Dendritic cell treated with granulocyte-macrophage colony-stimulating factor and Interleukin-4, amounts not matched to agents 40 ng/mL and 50 ng/mL, for 4 days (primary cell): ENCODE measurements around the gene ACADL.

Source experiments
- H3K27ac Mint-ChIP-seq: one replicate; pipeline ENCODE4 v1.8.0; 2022; ENCODE audit warnings: mild to moderate bottlenecking, mixed read lengths
- H3K27me3 Mint-ChIP-seq: one replicate; pipeline ENCODE4 v1.8.0; 2022; ENCODE audit warnings: mild to moderate bottlenecking, mixed read lengths
- H3K36me3 Mint-ChIP-seq: one replicate; pipeline ENCODE4 v1.8.0; 2022; ENCODE audit warnings: low read depth, mixed read lengths
- H3K4me1 Mint-ChIP-seq: one replicate; pipeline ENCODE4 v1.8.0; 2022; ENCODE audit warnings: low read depth, mixed read lengths
- H3K4me3 Mint-ChIP-seq: one replicate; pipeline ENCODE4 v1.8.0; 2022; ENCODE audit warnings: mild to moderate bottlenecking, moderate library complexity, mixed read lengths
- H3K9me3 Mint-ChIP-seq: one replicate; pipeline ENCODE4 v1.8.0; 2022; ENCODE audit warnings: mixed read lengths
- intact Hi-C: fragments of 100-400 bp; cut with micrococcal nuclease; formaldehyde crosslinking; loops from one replicate; pipeline ENCODE4 v1.15.0; 2022

The ACADL gene

DNA sequence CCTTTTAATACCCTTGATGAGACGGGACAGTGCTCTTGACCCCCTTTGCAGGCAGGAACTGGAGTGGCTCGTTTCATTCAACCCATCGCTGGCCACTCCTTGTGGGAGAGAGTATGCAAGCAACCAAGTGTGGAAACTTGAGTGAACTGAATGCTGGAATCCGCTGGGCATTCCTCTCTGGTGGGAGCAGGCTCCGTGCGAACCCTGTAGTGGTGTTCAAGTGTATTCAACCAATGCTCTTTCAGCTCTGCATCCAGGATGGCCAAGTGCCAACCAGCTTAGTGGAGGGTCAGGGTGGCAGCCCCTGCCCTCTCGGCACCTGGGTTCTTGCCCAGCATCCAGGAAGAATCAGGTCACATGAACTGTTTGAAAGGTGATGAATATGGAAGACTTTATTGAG is 3.3 kb upstream of the ACADL start:
- H3K4me1 Mint-ChIP-seq: peaks cover 7% of the 10 kb centered on the region
- H3K27ac Mint-ChIP-seq: no peak overlapping the region
- peaks cover 30% of the 10 kb centered on the region for H3K27me3 Mint-ChIP-seq
- H3K4me3 Mint-ChIP-seq: no peak overlapping the region
- H3K36me3 Mint-ChIP-seq: no peaks in the 10 kb centered on the region
- H3K9me3 Mint-ChIP-seq: no peaks in the 10 kb centered on the region
- intact Hi-C loops: no loop called here

DNA sequence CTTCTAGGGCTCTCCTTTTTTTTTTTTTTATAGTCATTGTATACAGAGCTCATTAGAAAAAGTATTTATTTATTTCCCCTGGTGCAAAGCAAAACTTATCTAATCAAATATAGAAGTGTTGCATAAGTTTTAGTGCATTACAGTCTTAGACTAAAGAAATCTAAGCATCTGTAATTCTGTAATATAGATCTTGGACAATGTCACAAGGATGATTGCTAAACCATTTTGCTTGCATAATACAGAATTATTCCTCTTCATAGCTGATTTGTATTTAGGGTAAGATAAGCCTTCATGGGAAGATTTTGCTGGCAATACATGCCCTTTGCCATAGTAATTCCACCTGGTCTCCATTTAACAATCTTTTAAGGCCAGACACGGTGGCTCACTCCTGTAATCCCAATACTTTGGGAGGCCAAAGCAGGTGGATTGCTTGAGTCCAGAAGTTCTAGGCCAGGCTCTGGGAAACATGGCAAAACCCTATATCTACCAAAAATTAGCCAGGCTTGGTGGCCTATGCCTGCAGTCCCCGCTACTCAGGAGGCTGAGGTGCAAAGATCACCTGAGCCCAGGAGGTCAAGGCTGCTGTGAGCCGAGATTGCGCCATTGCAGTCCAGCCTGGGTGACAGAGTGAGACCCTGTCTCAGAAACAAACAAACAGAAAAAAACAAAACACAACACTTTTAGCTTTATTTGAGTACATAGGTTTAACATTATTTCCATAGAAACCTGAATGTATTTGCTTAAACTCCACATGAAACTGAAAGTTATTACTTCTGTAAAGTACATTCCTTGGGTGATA is 2.2 kb upstream of the ACADL start:
- Mint-ChIP-seq H3K4me1 (peaks cover 7% of the 10 kb centered on the region), H3K9me3 (no peaks in the 10 kb centered on the region), H3K27me3 (peaks cover 36% of the 10 kb centered on the region), H3K4me3 (no peak overlapping the region), H3K36me3 (no peaks in the 10 kb centered on the region), H3K27ac (no peak overlapping the region)
- intact Hi-C loops: no loop called here

DNA sequence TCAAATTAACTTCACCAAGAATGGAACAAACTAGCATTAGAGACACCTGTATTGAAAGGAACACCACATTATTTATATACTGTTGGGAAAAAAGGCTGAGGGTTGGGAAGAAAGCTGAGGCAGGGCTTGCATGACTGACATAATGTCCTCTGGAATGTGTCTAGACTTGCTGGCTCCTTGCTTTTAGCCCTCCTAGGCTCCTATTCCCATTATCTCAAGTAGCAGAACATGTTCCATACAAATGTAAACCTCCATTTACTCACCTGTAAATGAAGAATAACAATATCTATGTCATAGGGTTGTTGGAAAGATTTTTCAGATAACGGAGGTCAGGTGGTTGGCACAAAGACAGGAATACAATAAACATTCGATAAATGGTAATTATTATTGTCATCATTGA is 976 bp upstream of the ACADL start:
- no peaks in the 10 kb centered on the region for H3K9me3 Mint-ChIP-seq
- intact Hi-C loops: no loop called here
- H3K27ac Mint-ChIP-seq: no peak overlapping the region
- no peak overlapping the region for H3K4me3 Mint-ChIP-seq
- no peaks in the 10 kb centered on the region for H3K36me3 Mint-ChIP-seq
- H3K4me1 Mint-ChIP-seq: peaks cover 7% of the 10 kb centered on the region
- peaks cover 45% of the 10 kb centered on the region for H3K27me3 Mint-ChIP-seq

DNA sequence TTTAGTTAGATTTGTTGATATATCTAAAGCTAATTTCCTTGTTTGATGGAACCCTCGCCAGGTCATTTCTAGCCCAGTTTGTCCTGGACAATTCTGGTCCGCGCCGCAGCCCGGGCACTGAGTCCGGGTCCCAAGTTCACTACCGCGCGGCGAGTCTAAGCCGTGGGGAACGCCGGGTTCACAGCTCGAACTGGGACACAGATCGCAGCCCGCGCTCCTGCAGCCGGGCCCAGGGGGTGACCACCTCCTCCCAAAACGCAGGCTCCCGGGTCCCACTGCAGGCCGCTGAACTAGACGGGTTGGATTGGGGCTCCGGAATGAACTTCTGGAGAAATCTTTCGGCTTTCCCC is 681 bp downstream of the ACADL start:
- intact Hi-C loops: no loop called here
- peaks cover 7% of the 10 kb centered on the region for H3K4me1 Mint-ChIP-seq
- H3K27ac Mint-ChIP-seq: no peak overlapping the region
- peak overlapping the region; percentile 27 for H3K4me3 Mint-ChIP-seq
- no peaks in the 10 kb centered on the region for H3K36me3 Mint-ChIP-seq
- no peaks in the 10 kb centered on the region for H3K9me3 Mint-ChIP-seq
- H3K27me3 Mint-ChIP-seq: peaks cover 45% of the 10 kb centered on the region

DNA sequence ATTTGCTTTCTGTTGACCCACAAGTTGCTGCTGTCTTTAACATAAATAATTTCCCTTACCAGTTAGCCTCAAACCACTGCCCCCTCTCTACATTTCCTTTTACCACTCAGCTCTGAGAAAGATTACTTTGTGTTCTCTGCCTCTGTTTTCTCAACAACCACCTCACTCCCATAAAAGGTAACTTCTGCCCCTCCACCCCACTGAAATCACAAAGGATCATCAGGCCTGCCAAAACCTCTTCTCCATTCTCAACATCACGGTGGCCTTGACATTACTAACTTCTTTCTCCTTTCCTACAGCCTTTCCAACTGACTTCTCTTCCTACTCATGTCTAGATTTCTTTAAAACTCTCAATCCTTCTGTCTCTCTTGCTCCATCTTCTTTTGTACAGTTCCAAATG is 10.1 kb downstream of the ACADL start:
- no peaks in the 10 kb centered on the region for H3K4me1 Mint-ChIP-seq
- peaks cover 6% of the 10 kb centered on the region for H3K27me3 Mint-ChIP-seq
- no peak overlapping the region for H3K4me3 Mint-ChIP-seq
- H3K36me3 Mint-ChIP-seq: no peaks in the 10 kb centered on the region
- no peak overlapping the region for H3K27ac Mint-ChIP-seq
- intact Hi-C loops: no loop called here
- H3K9me3 Mint-ChIP-seq: no peaks in the 10 kb centered on the region

DNA sequence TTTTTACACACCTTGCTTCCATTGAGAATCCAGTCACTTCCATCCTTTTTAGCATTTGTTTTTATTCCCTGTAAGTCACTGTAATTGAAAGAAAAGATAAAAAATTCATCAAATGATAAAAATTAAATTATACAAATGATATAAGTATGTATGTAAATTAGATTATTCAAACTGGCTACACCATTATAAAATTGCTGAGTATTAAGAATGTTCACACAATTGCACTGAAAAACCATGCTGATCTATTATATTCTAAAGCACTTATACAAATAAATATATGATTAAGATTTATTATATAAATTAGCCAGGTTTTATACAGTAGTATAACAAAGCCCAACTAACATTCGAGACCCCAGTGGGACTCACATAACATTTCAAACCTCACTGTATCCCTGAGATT is 15.1 kb downstream of the ACADL start:
- Mint-ChIP-seq H3K27ac (no peak overlapping the region), H3K27me3 (peaks cover 2% of the 10 kb centered on the region), H3K36me3 (no peaks in the 10 kb centered on the region), H3K9me3 (no peaks in the 10 kb centered on the region), H3K4me1 (no peaks in the 10 kb centered on the region), H3K4me3 (no peak overlapping the region)
- intact Hi-C loops: no loop called here

DNA sequence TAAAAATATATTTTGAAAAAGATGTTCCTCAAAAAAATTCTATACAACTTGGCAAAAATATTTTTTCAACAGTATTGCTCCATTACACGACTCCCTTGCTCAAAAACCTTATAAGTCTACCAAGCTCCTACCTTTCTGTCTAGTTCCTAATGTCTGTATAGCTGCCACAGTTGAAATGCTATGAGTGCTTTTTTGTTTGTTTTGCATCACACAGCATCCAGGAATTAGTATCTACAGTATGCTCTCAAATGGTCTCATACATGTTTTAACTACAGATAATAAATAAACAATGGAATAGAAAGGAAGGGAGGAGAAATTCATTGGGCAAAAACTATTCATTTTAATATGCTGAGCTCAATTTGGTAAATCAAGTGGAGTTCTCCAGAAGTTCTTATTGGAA is 17.3 kb downstream of the ACADL start:
- H3K27me3 Mint-ChIP-seq: peaks cover 2% of the 10 kb centered on the region
- H3K9me3 Mint-ChIP-seq: no peaks in the 10 kb centered on the region
- H3K4me3 Mint-ChIP-seq: no peak overlapping the region
- H3K27ac Mint-ChIP-seq: no peak overlapping the region
- intact Hi-C loops: no loop called here
- no peaks in the 10 kb centered on the region for H3K36me3 Mint-ChIP-seq
- no peaks in the 10 kb centered on the region for H3K4me1 Mint-ChIP-seq

DNA sequence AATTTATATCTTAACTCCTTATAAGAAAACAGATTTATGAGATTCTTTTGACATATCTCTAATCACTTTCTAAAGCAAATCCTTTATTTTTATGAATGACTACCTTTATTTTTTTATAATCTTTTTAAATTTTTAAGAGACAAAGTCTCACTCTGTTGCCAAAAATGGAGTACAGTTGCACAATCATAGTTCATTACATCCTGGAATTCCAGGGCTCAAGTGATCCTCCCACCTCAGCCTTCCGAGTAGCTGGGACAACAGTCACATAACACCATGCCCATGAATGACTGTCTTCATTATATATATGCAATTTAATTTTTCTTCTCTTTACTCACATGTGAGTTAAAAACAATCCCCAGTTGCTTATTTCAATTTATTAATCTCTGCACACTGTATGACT is 21.7 kb downstream of the ACADL start:
- H3K27ac Mint-ChIP-seq: no peak overlapping the region
- no peaks in the 10 kb centered on the region for H3K9me3 Mint-ChIP-seq
- intact Hi-C loops: no loop called here
- no peaks in the 10 kb centered on the region for H3K4me1 Mint-ChIP-seq
- no peak overlapping the region for H3K4me3 Mint-ChIP-seq
- H3K27me3 Mint-ChIP-seq: peaks cover 4% of the 10 kb centered on the region
- H3K36me3 Mint-ChIP-seq: no peaks in the 10 kb centered on the region

DNA sequence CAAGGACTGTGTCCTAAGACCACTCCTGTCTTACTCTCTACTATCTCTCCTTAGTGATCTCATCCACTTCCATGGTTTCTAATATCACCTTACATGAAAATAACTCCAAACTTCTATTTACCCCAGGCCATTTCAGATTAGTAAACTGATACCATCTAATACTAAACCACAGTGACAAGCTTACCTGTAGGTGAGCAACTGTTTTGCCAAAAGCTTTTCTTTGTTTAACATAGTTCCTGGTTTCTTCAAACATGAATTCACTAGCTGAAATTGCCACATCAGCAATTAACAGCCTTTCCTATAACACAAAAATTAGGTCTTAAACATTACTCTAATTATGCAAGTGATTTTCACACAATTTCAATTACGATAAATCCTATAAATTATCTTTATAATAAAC is 22.1 kb downstream of the ACADL start:
- no peak overlapping the region for H3K4me3 Mint-ChIP-seq
- H3K27me3 Mint-ChIP-seq: peaks cover 4% of the 10 kb centered on the region
- H3K36me3 Mint-ChIP-seq: no peaks in the 10 kb centered on the region
- no peaks in the 10 kb centered on the region for H3K4me1 Mint-ChIP-seq
- no peaks in the 10 kb centered on the region for H3K9me3 Mint-ChIP-seq
- no peak overlapping the region for H3K27ac Mint-ChIP-seq
- intact Hi-C loops: no loop called here

DNA sequence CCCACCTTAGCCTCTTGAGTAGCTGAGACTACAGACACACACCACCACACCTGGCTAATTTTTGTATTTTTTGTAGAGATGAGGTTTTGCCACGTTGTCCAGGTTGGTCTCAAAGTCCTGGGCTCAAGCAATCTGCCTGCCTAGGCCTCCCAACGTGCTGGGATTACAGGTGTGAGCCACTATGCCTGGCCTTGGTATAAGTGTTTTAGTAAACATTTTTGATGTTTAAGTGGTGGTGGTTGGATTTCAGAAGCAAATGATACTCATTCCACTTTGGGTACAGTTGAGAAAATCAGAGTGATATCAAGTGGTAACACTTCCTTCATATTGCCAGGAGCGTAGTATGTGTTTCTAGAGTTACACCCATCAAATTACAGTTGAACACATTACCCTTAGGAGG is 25.4 kb downstream of the ACADL start:
- no peaks in the 10 kb centered on the region for H3K36me3 Mint-ChIP-seq
- H3K4me1 Mint-ChIP-seq: no peaks in the 10 kb centered on the region
- no peak overlapping the region for H3K27ac Mint-ChIP-seq
- peaks cover 2% of the 10 kb centered on the region for H3K27me3 Mint-ChIP-seq
- intact Hi-C loops: loop anchor here (1.0 to 10.0 kb wide), 3 partner anchors 223 to 865 kb away; no protein-coding TSS in a partner anchor
- no peak overlapping the region for H3K4me3 Mint-ChIP-seq
- no peaks in the 10 kb centered on the region for H3K9me3 Mint-ChIP-seq

DNA sequence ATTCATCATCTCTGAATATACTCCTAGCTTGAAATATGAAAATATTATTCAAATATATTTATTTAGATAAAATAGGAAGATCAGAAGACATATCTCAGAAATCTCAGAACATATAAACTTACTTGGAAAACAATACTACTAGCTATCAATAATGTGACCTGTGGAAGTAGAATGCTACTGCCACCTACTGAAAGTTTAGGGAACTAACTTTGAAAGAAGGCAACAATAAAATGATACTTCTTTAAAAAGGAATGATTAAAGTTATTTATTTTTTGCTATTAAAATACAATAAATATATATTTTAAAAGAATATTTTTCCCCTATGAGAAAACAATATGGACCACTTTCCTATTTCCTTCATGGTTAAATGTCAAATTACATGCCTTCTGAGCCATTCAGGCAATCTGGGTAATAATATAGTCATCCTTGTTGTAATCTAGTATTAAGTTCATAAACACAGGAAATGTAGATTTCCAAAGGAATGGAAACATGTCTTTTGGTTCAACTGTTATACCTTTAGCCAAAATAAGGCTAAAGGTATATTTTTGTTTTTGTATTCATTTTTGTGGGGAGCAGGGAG is 26.0 kb downstream of the ACADL start:
- H3K36me3 Mint-ChIP-seq: no peaks in the 10 kb centered on the region
- no peak overlapping the region for H3K4me3 Mint-ChIP-seq
- no peak overlapping the region for H3K27ac Mint-ChIP-seq
- H3K27me3 Mint-ChIP-seq: peaks cover 2% of the 10 kb centered on the region
- intact Hi-C loops: loop anchor here (1.0 to 10.0 kb wide), 3 partner anchors 222 to 864 kb away; no protein-coding TSS in a partner anchor
- no peaks in the 10 kb centered on the region for H3K9me3 Mint-ChIP-seq
- H3K4me1 Mint-ChIP-seq: no peaks in the 10 kb centered on the region

DNA sequence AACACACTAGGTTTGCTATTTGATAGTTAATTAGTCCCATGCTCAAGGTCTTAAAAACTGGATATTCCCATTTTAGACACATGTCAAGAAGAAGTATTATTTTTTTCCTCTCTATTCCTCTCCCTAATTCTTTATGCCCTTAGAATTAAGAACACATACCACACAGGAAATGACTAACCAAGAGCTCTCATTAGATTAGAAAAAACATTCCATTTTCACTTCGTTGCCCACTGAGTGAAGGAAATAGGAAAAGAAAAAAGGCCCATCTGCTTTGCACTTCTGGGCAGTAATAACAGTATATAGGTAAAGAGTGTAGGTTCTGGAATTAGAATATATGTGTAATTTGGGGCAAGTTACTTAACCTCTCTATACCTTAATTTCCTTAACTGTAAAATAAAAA is 26.9 kb downstream of the ACADL start:
- Mint-ChIP-seq H3K9me3 (no peaks in the 10 kb centered on the region), H3K4me1 (no peaks in the 10 kb centered on the region), H3K36me3 (no peaks in the 10 kb centered on the region), H3K4me3 (no peak overlapping the region), H3K27me3 (peaks cover 2% of the 10 kb centered on the region), H3K27ac (no peak overlapping the region)
- intact Hi-C loops: loop anchor here (10.0 kb wide), 2 partner anchors 614 to 864 kb away; no protein-coding TSS in a partner anchor

DNA sequence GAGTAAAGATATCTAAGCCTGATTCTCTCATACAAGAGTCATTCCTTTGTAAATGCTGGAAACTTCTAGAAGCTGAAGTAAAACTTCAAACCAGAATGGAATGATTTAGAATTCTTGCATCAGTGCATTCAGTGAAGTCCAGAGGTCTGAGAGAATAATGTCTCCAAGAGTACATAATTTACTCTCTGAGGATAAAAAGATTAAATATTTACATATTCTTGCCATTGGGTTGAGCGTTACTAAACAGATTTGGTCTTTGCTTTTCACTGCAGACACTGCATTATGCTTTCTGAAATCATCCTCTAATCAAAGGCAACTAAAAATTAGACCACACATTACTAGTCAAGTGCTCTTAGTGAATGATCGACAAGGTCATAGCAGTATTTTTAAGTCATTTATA is 27.5 kb downstream of the ACADL start:
- Mint-ChIP-seq H3K4me3 (no peak overlapping the region), H3K36me3 (no peaks in the 10 kb centered on the region), H3K9me3 (no peaks in the 10 kb centered on the region), H3K4me1 (no peaks in the 10 kb centered on the region), H3K27me3 (peaks cover 2% of the 10 kb centered on the region), H3K27ac (no peak overlapping the region)
- intact Hi-C loops: loop anchor here (10.0 kb wide), 2 partner anchors 613 to 863 kb away; no protein-coding TSS in a partner anchor

DNA sequence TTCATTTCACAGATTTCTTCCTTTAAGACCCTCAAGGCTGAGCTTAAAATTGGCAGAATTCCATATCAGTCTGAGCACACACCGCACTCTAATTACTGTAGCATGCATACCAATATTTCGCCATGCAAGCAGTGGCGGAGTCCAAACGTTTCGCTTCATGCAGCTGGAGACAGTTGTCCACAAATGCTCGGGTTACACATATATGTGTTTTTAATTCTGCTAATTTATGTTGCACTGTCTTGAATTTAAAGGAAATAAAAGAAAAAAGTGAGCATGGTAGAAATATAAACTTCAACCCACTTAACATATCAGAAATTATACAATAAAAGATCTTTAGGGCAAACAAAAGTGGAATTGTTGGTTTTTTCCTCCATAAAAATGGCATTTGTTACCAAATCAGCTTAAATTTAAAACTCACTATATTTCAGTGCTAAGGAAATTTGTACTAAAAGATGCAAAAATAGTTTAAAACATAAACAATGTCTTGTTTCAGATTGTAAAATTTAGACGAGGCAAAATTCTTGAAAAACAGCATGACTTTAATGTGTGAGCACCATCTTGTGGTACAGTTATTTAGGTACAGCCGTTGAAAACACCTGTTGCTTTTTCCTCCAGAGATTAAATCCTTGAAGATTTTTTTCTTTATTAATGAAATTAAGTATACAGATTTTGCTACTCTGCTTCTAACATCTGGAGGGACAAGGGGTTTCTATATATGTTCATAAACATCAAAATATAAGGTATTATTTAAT is 30.0 kb downstream of the ACADL start:
- Mint-ChIP-seq H3K36me3 (no peaks in the 10 kb centered on the region), H3K27ac (no peak overlapping the region), H3K9me3 (no peaks in the 10 kb centered on the region), H3K27me3 (no peaks in the 10 kb centered on the region), H3K4me3 (no peak overlapping the region), H3K4me1 (no peaks in the 10 kb centered on the region)
- intact Hi-C loops: loop anchor here (1.0 to 10.0 kb wide), 4 partner anchors 122 to 860 kb away; no protein-coding TSS in a partner anchor
